ENCODE measurements around the gene UBQLN4.
A peak's percentile ranks its signal among the peaks of the same experiment; 100 is the strongest.
"Not testable (repeated sequence)": the region's sequence is repeated elsewhere in the genome, so short reads cannot be mapped to it uniquely, and the experiment has no call there.

Gene UBQLN4

DNA sequence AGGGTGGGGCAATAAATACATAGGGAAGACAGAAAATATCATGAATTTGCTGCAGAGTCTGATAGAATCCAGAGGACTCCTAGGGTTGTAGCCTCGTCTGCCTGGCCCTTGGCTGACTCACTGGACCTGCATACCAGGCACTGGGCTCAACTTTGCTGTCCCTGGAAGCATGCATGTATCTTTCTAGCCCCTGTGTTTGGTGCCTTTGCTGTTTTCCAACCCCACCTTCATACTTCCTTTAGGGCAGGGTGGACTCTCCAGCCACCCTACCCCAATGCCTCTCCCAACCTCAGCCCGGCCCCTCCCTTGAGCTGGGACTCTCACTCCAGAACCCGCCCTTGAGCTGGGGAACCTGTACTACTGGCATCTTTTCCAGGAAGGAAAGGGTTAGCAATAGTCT, 8.6 kb upstream of the UBQLN4 start:
- FAIRE-seq = no peak
- DNase-seq (ENCODE audit: low spot score) = no peak

DNA sequence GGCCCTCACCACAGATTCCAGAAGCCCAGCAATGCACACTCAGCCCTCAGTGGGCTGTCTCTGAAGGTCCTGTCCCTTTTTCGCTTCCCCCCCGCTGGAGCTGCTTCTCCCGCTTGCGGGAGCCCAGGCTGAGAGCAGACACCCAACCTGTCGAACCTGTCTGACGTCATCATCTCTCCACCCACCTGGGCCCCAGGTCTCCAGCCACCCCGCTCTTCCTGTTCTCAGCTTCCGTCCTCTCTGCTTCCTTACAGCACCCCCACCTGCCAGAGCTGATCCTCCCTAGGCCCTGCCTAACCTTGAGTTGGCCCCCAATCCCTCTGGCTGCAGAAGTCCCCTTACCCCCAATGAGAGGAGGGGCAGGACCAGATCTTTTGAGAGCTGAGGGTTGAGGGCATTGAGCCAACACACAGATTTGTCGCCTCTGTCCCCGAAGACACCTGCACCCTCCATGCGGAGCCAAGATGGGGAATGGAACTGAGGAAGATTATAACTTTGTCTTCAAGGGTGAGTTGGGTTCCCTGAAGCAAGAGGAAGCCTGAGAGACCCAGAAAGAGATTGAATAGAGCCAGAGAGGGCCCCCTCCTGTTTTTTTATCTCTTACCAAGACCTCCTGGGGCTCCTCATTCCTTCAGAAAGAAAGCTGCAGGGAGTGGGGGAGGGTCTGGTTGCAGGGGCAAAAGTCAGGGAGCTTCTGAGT, 7.5 kb upstream of the UBQLN4 start, which contains the start of gene RAB25:
TSS of gene RAB25 (plus strand) at position 224 of the 700 bp plus-strand sequence. CDS start at position 465, 241 bp downstream.
- no peak for DNase-seq (ENCODE audit: low spot score)

DNA sequence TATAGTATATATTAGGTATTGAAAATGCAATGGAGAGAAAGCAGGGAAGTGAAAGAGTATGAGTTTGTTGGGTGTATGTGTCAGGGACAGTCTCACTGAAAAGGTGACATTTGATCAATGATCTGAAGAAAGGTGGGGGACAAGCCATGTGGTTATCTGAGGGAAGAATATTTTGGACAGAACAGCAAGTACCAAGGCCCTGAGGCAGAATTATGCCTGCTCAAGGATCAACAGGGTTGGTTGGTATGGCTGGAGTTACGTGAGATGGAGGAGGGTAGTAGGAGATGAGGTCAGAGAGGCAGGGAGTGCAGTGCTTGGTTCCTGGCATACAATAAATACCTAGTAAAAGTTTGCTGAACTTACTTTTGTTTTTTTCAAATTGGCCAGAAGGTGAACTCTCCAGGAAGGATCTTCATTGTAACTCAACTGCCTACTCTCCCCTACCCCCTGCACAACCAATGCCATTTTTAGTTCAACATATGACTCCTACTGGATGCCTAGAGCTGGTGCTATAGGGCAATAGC, 2.8 kb upstream of the UBQLN4 start:
- DNase-seq (ENCODE audit: low spot score) (no peak), FAIRE-seq (no peak)

More for the DNA sequence above, 7.5 kb upstream of the UBQLN4 start, which contains the start of gene RAB25:
- FAIRE-seq = no peak

DNA sequence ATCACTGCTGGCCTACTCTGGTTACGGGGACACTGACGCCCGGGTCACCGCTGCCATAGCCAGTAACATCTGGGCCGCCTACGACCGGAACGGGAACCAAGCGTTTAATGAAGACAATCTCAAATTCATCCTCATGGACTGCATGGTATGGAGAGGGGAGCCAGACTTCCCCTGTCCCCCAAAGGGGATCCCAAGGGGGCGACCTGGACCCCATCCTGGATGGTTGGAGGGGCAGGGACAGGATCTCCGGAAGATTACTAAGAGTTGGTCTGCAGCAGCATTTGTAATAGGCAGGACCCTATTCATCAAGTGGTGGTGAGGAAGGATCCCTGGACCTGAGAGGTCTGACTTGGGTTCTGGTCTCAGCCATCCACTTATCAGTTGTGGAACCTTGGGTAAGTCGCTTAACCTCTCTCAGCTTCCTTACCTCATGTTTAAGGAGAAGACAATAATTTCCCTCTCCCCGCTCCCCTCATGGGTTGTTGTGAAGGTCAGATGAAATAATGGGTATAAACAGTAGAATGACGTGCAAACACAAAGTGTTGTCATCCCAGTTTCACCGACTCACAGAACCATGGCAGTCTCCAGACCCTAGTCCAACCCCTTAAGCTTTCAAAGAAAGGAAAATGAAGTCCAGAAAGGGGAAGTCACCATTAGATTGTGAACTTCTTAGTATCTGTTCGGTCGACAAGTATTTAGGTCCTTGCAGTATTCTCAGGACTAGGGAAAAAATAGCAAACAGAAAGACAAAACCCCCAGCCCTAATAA, 1.9 kb upstream of the UBQLN4 start:
- DNase-seq (ENCODE audit: low spot score) (no peak), FAIRE-seq (no peak)

DNA sequence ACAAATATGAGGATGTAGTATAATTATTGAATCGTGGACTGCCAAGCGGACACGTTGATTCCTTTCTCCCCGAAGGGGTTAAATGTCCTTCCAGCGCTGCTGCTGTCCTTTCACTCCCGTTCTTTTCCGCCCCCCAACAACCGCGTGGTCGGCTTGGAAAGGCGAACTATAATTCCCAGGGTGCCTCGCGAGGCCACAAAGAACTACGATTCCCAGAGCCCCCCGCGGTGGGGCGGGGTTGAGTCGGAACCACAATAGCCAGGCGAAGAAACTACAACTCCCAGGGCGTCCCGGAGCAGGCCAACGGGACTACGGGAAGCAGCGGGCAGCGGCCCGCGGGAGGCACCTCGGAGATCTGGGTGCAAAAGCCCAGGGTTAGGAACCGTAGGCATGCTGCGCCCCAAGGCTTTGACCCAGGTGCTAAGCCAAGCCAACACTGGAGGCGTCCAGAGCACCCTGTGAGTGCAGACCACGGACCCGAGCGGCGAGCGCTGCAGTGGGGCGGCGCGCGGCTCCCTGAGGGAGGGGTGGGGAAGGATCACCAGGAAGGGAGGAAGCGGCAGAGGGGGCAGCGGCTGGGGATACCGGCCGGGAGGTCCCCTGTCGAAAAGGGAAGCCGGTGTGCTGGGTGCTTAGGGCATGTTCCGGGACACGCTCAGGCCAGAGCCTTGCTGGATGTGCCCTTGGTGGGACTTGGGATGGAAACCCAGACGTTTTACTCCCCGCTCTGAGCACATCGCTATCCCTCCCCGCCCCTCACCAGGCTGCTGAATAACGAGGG, 1.1 kb upstream of the UBQLN4 start, which contains the start of gene LAMTOR2:
TSS of gene LAMTOR2 (plus strand) at position 283 of the 781 bp plus-strand sequence. CDS start at position 391, 108 bp downstream.
- no peak for FAIRE-seq

DNA sequence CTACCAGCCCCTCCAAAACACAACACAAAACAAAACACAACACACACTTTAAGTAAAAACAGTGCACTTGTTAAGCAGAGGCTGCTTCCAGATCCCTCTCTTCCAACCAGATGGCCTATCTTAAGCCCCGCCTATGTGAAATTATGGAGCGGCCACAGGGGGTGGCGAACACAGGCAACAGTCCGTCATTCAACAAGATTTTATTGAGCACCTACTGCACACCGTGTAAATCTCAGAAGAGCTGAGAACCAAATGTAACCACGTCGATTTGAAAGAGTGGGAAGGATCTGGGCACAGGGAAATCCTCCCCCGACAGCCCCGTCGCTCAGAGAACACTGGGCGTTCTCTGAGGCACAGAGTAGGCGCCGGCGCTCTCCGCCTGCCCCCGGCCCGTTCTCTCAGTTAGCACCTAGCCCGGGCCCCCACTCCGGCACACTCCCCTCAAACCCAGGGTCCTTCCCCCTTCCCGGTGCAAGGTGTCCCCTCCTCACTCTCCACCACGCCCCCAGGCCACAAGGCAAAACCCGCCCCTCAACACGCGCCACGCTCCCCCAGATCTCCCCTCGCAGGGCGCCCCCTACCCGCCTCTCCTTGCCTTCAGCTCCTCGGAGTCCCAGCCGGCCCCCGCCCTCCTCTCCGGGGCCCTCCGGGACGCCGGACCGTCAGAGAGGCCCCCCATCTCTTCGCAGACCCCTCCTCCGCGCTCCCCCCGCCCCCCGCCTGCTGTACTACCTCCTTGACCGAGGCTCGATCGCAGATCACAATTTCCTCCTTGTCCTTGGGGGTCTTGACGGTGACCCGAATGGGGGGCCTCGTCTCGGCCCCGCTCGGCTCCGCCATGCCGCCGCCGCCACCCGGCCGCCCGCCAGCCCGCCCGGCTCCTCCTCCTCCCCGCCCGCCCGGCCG, 483 bp downstream of the UBQLN4 start:
- FAIRE-seq (no peak), DNase-seq (ENCODE audit: low spot score) (peak; percentile 73)

More for the DNA sequence above, 1.1 kb upstream of the UBQLN4 start, which contains the start of gene LAMTOR2:
- peak; percentile 96 for DNase-seq (ENCODE audit: low spot score)

DNA sequence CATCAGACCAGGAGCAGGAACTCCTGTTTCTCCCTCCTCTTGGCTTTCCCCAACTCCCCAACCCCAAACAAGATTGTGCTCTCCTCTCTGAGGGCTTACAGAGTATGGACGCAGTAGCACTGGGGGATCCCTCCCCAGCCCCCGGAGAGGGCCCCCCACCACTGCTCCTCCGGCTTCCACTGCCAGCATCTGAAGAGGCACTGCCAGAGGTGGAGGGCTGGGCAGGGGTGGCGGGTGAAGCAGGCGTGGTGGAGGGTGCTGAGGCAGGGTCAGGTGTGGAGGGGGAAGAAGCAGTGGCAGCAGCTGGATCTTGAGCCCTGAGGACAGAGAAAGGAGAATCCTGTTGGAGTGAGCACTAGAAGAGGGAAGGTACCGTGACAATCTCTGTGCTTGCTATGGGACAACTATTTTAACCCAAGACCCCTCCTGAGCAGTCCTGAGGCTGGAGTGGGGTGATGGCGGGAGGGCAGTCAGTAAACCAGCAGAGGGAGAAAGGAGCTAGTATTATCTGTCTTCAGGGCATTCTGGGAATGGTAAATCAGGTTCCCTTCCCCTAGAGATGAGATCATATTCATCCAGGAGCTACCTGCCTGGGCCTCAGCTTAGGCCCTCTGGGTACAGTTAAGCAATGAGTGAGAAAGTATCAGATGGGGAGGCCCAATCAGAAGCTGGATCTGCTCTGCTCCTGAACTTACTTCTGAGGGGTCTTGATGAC, 2.4 kb downstream of the UBQLN4 start:
- no peak for FAIRE-seq
- no peak for DNase-seq (ENCODE audit: low spot score)

DNA sequence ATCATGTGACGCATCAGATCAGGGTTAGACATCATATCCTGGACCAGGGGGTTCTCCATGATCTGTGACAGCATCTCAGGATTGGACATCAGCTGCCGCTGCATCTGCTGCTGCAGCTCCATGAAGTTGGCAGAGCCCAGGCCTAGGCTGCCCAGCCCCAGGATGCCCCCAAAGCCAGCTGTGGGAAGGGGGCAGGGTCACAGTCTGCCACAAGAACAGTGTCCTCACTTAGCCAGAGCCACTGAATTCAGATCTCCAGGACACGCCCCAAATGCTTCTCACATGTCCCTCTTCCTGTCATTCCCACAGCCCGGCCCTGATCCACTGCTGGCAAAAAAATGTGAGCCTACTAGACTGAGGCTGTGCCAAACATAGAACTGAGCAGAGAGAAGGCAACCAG, 3.2 kb downstream of the UBQLN4 start:
- FAIRE-seq = no peak
- DNase-seq (ENCODE audit: low spot score) = no peak

DNA sequence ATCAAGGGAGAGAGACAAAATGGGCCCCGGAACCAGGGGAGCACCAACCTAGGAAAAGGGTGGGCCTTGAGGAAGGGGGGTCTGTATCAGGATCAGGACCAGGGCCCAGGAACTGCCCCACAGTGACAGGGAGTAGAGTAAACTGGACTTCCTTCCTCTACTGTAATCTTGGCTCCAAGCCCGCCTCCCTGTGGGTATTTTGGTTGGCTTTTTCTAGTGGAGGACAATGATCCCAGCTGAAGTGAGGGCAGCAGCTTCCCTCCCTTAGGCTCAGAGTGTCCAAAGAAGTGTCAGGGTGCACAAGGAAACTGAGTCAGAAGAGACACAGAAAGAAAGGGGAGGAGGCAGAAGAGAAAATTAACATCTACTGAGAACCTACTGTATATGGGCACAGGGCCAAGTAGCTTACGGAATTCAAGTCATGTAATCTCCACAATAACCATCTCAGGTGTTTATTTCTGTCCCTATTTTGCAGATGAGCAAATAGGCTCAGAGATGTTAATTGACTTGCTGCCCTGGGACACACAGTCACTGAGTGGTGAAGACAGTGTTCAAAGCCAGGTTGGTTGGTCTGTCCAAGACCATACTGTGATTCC, 4.8 kb downstream of the UBQLN4 start:
- FAIRE-seq = no peak

DNA sequence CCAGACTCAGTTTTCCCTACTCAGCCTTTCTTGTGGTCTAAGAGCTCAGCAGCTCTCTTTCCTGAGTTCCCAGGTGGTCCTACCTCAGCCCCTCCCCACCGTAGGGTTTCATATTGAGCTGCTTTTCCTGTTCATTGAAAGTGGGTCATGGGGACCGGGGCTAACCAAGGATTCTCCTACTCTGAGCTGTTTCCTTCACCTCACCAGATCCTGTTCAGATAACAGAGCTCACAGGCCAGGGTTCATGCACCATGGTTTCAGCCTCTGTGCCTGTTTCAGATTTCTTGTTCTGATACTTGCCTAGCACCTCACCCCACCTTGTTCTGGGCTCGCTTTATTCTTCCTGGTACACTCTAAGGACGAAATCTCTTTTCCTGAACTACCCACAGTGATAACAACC, 8.5 kb downstream of the UBQLN4 start:
- DNase-seq (ENCODE audit: low spot score) (no peak), FAIRE-seq (no peak)

More for the DNA sequence above, 4.8 kb downstream of the UBQLN4 start:
- DNase-seq (ENCODE audit: low spot score) = no peak

DNA sequence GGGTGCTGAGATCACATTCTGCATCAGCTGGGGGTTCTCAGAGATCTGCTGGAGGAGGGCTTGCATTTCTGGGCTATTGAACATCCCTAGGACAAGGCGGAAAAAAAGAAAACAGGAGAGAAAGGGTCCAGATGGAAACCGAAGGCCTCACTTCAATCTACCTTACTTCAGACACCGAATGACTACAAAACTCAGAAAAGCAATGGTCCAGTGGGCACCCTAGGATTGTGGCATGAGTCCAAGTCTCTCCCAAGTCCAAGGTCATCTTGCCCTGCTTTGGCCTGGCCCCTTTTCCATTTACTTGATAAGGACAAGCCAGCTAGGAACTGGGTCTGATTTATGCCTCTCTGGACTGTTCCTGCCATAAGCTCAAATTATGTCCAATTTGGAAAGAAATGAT, 10.8 kb downstream of the UBQLN4 start:
- DNase-seq (ENCODE audit: low spot score) (no peak), FAIRE-seq (no peak)

DNA sequence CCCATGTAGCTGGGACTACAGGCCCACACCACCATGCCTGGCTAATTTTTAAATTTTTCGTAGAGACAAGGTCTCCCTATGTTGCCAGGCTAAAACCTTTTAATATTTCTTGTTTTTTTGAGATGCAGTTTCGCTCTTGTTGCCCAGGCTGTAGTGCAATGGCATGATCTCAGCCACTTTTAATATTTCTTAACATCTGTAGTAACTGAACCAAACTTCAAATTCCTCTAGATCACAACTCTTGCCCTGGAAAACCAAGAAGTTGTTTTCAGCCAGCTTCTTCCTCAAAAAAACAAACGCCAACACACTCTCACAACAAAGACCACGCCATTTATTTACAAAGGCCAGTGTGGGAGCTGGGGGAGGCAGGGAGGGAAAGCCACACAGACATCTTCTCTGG, 18.6 kb downstream of the UBQLN4 start:
- DNase-seq (ENCODE audit: low spot score); FAIRE-seq: not testable (repeated sequence)

DNA sequence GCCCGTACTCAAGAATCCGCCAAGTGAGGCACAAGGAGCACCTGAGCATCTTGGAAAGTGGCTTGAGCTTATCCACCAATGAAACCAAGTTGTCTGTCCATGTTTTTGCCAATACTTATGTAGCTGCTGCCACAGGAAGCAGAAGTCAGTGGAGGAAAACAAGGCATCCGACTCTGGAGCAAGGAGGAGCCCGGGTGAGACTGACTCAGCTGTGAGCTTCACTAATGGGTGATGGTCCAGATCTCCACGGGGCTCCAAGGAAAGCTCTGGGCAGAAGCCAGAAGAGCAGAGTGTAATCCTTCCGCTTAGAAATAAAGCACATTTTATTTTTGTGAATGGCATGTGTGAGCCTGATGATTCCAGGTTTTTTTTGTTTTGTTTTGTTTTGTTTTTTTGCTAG, 20.6 kb downstream of the UBQLN4 start:
- FAIRE-seq = no peak

DNA sequence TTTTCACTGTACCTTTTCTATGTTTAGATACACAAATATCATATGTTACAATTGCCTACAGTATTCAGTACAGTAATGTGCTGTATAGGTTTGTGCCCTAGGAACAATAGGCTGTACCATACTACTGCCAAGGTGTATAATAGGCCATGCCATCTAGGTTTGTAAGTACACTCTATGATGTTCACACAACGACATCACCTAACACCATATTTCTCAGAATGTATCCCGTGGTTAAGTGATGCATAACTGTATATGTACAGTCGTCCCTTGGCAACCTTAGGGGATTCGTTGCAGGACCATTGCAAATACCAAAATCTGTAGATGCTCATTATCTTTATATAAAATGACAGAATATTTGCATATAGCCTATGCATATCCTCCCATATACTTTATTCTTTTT, 27.0 kb downstream of the UBQLN4 start:
- FAIRE-seq (no peak), DNase-seq (ENCODE audit: low spot score) (no peak)

More for the DNA sequence above, 20.6 kb downstream of the UBQLN4 start:
- no peak for DNase-seq (ENCODE audit: low spot score)

DNA sequence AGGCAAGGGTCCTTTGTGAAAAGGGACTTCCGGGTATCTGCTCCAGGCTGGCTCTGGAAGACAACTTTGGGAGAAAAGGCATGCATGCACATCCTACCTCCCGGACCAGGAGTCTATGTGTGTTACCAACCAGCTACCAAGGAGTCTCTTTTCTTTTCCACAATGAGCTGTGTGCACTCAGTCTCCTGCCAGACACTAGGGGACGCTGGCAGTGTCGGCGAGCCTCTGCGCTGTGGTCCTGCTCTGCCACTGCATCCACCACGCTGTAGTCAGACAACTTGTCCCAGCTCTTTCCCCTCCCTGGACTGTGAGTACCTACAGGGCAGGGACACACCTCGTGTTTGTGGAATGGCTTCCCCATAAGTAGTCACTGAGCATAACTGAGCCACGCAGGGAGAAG, 27.7 kb downstream of the UBQLN4 start:
- DNase-seq (ENCODE audit: low spot score) = no peak
- no peak for FAIRE-seq

DNA sequence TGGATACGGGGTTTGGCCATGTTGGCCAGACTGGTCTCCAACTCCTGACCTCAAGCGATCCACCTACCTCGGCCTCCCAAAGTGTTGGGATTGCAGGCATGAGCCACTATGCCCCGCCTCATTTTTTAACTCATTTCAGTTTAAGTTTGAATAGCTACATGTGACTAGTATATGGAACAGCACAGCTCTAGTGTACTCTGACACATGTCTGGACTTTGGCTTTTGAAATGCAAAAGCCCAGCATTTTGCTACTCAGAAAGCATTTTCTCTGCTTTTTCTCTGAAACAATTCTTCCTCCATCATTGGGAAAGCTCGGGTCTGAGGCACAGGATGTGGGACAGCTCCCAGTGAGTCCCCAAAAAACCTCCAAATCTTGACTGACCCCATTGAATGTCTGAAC, 28.8 kb downstream of the UBQLN4 start:
- no peak for FAIRE-seq
- no peak for DNase-seq (ENCODE audit: low spot score)

DNA sequence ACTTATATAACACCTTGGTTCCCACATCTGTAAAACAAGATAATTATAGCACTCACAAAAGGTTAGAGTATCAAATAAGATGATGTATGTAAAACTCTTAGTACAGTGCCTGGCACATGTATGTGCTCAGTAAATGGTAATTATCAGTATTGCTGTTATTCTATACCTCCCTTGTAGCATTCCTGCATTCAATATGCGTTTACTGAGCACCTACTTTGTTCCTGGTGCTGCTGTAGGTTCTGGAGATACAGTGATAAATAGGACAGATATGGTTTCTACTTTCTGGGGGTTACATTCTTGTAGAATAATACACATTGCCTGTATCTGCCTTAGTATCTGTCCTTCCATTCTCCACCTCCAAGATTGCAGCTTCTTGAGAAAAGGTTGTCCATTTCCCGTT, 31.6 kb downstream of the UBQLN4 start:
- DNase-seq (ENCODE audit: low spot score) = no peak
- FAIRE-seq = no peak

DNA sequence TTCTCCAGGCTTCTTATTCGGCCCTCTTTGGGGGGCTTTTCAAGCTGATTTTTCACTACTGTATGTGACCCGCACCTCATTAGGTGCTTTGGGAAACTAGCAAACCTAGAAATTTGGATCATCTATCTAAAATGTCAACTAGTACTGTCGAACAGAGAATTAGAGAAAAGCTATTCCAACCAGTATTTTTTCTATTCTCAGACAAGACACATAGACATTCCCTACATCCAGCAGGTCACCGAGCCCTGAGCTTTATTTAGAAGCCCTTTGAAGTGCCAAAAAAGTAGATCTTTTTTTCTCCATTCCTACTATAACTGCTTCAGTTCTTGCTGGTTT, 32.5 kb downstream of the UBQLN4 start:
- DNase-seq (ENCODE audit: low spot score) = no peak
- FAIRE-seq = no peak

DNA sequence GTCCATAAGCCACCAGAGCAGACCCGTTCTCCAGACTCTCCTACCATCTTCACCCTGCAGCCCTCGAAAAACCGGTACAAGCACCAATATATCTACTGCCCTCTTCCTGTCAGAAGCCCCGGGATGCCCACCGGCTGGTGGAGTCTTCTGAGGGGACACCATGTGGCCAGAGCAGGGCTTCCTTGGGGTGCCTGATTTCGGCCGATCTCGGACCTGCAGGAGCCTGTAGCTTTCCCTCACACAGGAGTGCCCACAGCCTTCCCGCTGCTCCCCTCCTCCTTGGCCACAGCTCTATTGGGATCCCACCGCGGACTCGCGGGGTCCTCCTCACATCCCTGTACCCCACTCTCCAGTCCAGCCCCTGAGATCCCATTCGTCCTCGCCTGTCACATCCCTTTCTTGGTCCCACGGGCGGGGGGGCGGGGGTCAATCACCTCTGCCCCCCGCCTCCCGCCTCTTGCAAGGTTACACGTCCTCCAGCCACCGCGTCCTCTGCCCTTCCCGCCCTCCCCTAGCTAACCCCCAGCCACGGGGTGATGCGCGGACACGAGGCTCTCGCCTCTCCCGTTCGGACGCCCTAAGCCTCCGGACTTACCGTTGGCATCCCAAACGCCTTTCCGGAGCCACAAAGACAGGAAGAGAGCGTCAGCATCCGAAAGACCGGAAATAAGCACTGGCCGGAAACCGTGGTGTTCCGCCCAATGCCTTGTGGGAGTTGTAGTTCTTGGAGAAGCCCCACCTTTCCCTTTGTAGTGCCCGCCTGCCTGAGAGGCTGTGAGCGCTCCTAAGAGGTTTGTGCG, 33.1 kb downstream of the UBQLN4 start, which contains the start of gene SSR2:
TSS of gene SSR2 (minus strand) at position 659 of the 800 bp plus-strand sequence. CDS start 784 bp downstream, outside the sequence.
- FAIRE-seq (no peak), DNase-seq (ENCODE audit: low spot score) (peak; percentile 97)

All from urothelium cell line (cell line).